ENCODE data around the gene MX2.

GRCh38 chr21:41360072-41360821 is 1.6 kb upstream of the MX2 start:
- TF ChIP-seq POLR2A (IDR thresholded peaks at IDR 0.05; ENCODE audit: low read depth, low read length) (no peak), CTCF (conservative IDR thresholded peaks at IDR 0.05; ENCODE audit: low read depth, low read length) (no peak), RAD21 (IDR thresholded peaks at IDR 0.05; ENCODE audit: low read length) (no peak), ELK1 (IDR thresholded peaks at IDR 0.05; ENCODE audit: borderline replicate concordance, low read depth, low read length) (no peak), BHLHE40 (IDR thresholded peaks at IDR 0.05; ENCODE audit: low read depth, low read length) (no peak), FOS (IDR thresholded peaks at IDR 0.05; ENCODE audit: low read depth, low read length) (no peak), MXI1 (IDR thresholded peaks at IDR 0.05; ENCODE audit: borderline replicate concordance, low read depth, low read length) (no peak), CEBPB (IDR thresholded peaks at IDR 0.05; ENCODE audit: low read depth, low read length) (0 out of 2 replicates have a peak, but pooled peaks have one; percentile 7), SMC3 (IDR thresholded peaks at IDR 0.05; ENCODE audit: low read depth, low read length) (no peak), MAFK (IDR thresholded peaks at IDR 0.05; ENCODE audit: low read depth, low read length) (no peak), RCOR1 (IDR thresholded peaks at IDR 0.05; ENCODE audit: insufficient replicate concordance, low read length) (no peak), NFE2L2 (IDR thresholded peaks at IDR 0.05; ENCODE audit: low read depth, low read length) (no peak)
